ENCODE data around the gene SLC9A3. TPM values are rescaled to one million over a fixed set of nuclear protein-coding genes. Genes with fewer than 3 reads are reported as not detected.

Gene SLC9A3
- total RNA-seq, 1 donor from 2014 or later, result 9.9 TPM

- H3K9me3 ChIP-seq, result no peaks in the 10 kb centered on the region
- H3K36me3 ChIP-seq, result no peaks in the 10 kb centered on the region
- peaks cover 17% of the 10 kb centered on the region for H3K27me3 ChIP-seq
- peak overlapping the region in 1 of 2 donors; percentile 43 for H3K4me3 ChIP-seq
- no peak for TF ChIP-seq CTCF (IDR thresholded peaks at IDR 0.05)
- no peak overlapping the region for H3K27ac ChIP-seq
- intact Hi-C loops (cut with DNase I), result no loop called here
- H3K4me1 ChIP-seq, result no peaks in the 10 kb centered on the region
- no peak for DNase-seq (ENCODE audit: low spot score in 2 of 2)
These were observed 21.7 kb downstream of the SLC9A3 start for GRCh38 chr5:502325-503079.

GRCh38 chr5:501831-502184, 22.4 kb downstream of the SLC9A3 start:
- intact Hi-C loops (cut with DNase I), result no loop called here
- Histone ChIP-seq H3K4me3 (peak overlapping the region in 1 of 2 donors; percentile 43), H3K9me3 (no peaks in the 10 kb centered on the region), H3K27me3 (peaks cover 17% of the 10 kb centered on the region), H3K36me3 (no peaks in the 10 kb centered on the region), H3K27ac (no peak overlapping the region), H3K4me1 (no peaks in the 10 kb centered on the region)
- no peak for DNase-seq (ENCODE audit: low spot score in 2 of 2)
- no peak for TF ChIP-seq CTCF (IDR thresholded peaks at IDR 0.05)

- intact Hi-C loops (cut with DNase I), result no loop called here
- Histone ChIP-seq H3K27me3 (peaks cover 12% of the 10 kb centered on the region), H3K27ac (no peak overlapping the region), H3K4me3 (peak overlapping the region in 1 of 2 donors; percentile 43), H3K36me3 (no peaks in the 10 kb centered on the region), H3K9me3 (no peaks in the 10 kb centered on the region), H3K4me1 (no peaks in the 10 kb centered on the region)
- no peak for TF ChIP-seq CTCF (IDR thresholded peaks at IDR 0.05)
- no peak for DNase-seq (ENCODE audit: low spot score in 2 of 2)
These were observed 23.0 kb downstream of the SLC9A3 start for GRCh38 chr5:501105-501830.

GRCh38 chr5:500491-500890, 23.8 kb downstream of the SLC9A3 start:
- peaks cover 6% of the 10 kb centered on the region for H3K27me3 ChIP-seq
- no peaks in the 10 kb centered on the region for H3K36me3 ChIP-seq
- intact Hi-C loops (cut with DNase I), result no loop called here
- H3K4me1 ChIP-seq, result no peaks in the 10 kb centered on the region
- TF ChIP-seq CTCF (IDR thresholded peaks at IDR 0.05), result no peak
- no peak overlapping the region for H3K4me3 ChIP-seq
- no peaks in the 10 kb centered on the region for H3K9me3 ChIP-seq
- DNase-seq (ENCODE audit: low spot score in 2 of 2), result no peak
- no peak overlapping the region for H3K27ac ChIP-seq

GRCh38 chr5:499233-500209, 24.7 kb downstream of the SLC9A3 start:
- peaks cover 4% of the 10 kb centered on the region for H3K27me3 ChIP-seq

More at GRCh38 chr5:499233-500209, 24.7 kb downstream of the SLC9A3 start:
- H3K27ac ChIP-seq, result no peak overlapping the region
- no peak for TF ChIP-seq CTCF (IDR thresholded peaks at IDR 0.05)
- no peaks in the 10 kb centered on the region for H3K4me1 ChIP-seq
- H3K36me3 ChIP-seq, result no peaks in the 10 kb centered on the region
- intact Hi-C loops (cut with DNase I), result no loop called here
- H3K9me3 ChIP-seq, result no peaks in the 10 kb centered on the region
- H3K4me3 ChIP-seq, result no peak overlapping the region
- no peak for DNase-seq (ENCODE audit: low spot score in 2 of 2)
